Bone marrow (tissue), 2 donors: Measurements from ENCODE around the gene IRF1.

Source experiments
- DNase-seq, 2 donors: peaks; one replicate each; lab custom pipeline; 2025; lab: John Stamatoyannopoulos, UW

IRF1 gene

GRCh38 chr5:132500931-132501628 is 10.5 kb upstream of the IRF1 start:
- peak in 1 of 2 donors; percentile 69 for DNase-seq

GRCh38 chr5:132500244-132500930 is 9.8 kb upstream of the IRF1 start:
- no peak for DNase-seq

- no peak for DNase-seq
Measured at GRCh38 chr5:132499440-132500243, 9.1 kb upstream of the IRF1 start.

- no peak for DNase-seq
Measured at GRCh38 chr5:132498686-132499271, 8.2 kb upstream of the IRF1 start.

GRCh38 chr5:132498152-132498551 is 7.6 kb upstream of the IRF1 start:
- no peak for DNase-seq

GRCh38 chr5:132497488-132497997 is 7.0 kb upstream of the IRF1 start:
- DNase-seq, result no peak

GRCh38 chr5:132496631-132497487 is 6.3 kb upstream of the IRF1 start:
- DNase-seq, result peak in 1 of 2 donors; percentile 64

- DNase-seq, result peak; percentile 68 to 89
Measured at GRCh38 chr5:132496191-132496630, 5.6 kb upstream of the IRF1 start.

GRCh38 chr5:132495667-132496190 is 5.2 kb upstream of the IRF1 start:
- DNase-seq, result peak; percentile 83 to 89

- DNase-seq, result no peak
Measured at GRCh38 chr5:132493821-132494220, 3.2 kb upstream of the IRF1 start.

- no peak for DNase-seq
Measured at GRCh38 chr5:132493241-132493640, 2.7 kb upstream of the IRF1 start.

GRCh38 chr5:132492386-132493125 is 2.0 kb upstream of the IRF1 start:
- no peak for DNase-seq

- DNase-seq, result no peak
Measured at GRCh38 chr5:132491368-132492364, 1.1 kb upstream of the IRF1 start.

GRCh38 chr5:132489871-132490483 is 596 bp downstream of the IRF1 start:
- no peak for DNase-seq

- DNase-seq, result no peak
Measured at GRCh38 chr5:132489051-132489770, 1.4 kb downstream of the IRF1 start.

- DNase-seq, result no peak
Measured at GRCh38 chr5:132488590-132488989, 2.0 kb downstream of the IRF1 start.

- DNase-seq, result no peak
Measured at GRCh38 chr5:132487841-132488555, 2.6 kb downstream of the IRF1 start.
